ENCODE results near the gene ADAP1. TPM values are rescaled to one million over a fixed set of nuclear protein-coding genes. Genes with fewer than 3 reads are reported as not detected.

ADAP1 gene
- total RNA-seq, 1 experiment from 2014 or later = 34.0 TPM

DNA sequence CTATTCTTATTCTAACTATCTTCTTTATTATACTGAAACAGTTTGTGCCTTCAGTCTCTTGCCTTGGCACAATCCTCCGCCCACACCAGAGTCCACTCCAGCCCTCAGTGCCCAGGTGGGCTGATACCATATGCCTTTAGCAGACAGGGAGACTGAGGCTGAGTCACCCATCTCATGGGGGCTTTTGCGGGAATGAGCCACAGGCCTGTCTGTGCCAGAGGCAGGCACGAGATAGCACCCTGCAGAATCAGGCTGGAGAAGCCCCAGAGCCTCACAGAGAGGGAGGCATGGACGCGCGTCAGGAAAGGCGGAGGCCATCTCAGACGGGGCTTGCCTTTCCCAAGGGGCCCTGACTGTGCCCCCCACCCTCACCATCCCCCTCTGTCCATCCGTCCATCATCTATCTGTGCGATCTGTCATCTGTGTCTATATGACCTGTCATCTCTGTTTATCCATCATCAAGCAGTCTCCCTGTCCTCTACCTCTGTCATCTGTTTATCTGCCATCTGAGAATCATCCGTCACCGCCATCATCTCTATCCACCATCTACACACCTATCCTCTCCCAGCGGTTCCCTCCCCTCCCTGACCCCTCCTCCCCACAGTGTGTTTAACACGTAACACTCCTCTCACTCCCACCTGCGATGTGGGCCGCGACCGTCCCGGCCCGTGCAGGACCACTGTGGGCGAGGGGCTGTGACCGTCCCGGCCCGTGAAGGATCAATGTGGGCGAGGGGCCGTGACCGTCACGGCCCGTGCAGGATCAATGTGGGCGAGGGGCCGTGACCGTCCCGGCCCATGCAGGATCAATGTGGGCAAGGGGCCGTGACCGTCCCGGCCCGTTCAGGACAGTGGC is 7.3 kb upstream of the ADAP1 start:
- no peak overlapping the region for H3K4me2 ChIP-seq (ENCODE audit: low read length)
- H3K9ac ChIP-seq (ENCODE audit: low read length) = no peak overlapping the region
- H3K27ac ChIP-seq (ENCODE audit: low read depth, low read length) = no peak overlapping the region
- no peaks in the 10 kb centered on the region for H3K79me2 ChIP-seq (ENCODE audit: insufficient read depth, low read length)
- H4K20me1 ChIP-seq (ENCODE audit: insufficient read depth) = no peaks in the 10 kb centered on the region
- ATAC-seq (no peak), DNase-seq (ENCODE audit: low read depth, low spot score) (no peak)
- H3K36me3 ChIP-seq (ENCODE audit: control insufficient read depth in 1 of 2, insufficient read depth in 2 of 2, low read length in 2 of 2) = peaks cover 0 to 5% of the 10 kb centered on the region in 2 experiments; a peak in 1 of 4 replicates
- H3K27me3 ChIP-seq (ENCODE audit: insufficient read depth, low read length) = no peaks in the 10 kb centered on the region
- BruUV-seq (replicated peaks) = no TSS peak
- CTCF ChIA-PET = no interaction called here
- H3K9me3 ChIP-seq (ENCODE audit: control insufficient read depth in 1 of 2, insufficient read depth in 1 of 2, low read depth in 1 of 2, low read length in 2 of 2) = no peaks in the 10 kb centered on the region
- H3K4me1 ChIP-seq (ENCODE audit: control insufficient read depth in 1 of 2, insufficient read depth in 2 of 2, low read length in 2 of 2) = no peaks in the 10 kb centered on the region
- no peak overlapping the region for H2AFZ ChIP-seq (ENCODE audit: low read depth, low read length, poor library complexity, severe bottlenecking)
- RAD21 ChIA-PET (ENCODE audit: low non-redundant PET in 1 of 2, low total read pairs in 2 of 2, uncharacterized antibody in 2 of 2, unreplicated experiment in 2 of 2) = no interaction called here
- H3K4me3 ChIP-seq (replicated peaks in 1 of 2; ENCODE audit: low read depth in 1 of 2, low read length in 2 of 2) = no peak overlapping the region
- intact Hi-C loops (cut with micrococcal nuclease) = no loop called here
- POLR2A ChIA-PET = no interaction called here
- TF ChIP-seq POLR2A (IDR thresholded peaks at IDR 0.05; ENCODE audit: borderline replicate concordance, extremely low read depth, insufficient read depth, insufficient read length) (no peak), TCF7L2 (IDR thresholded peaks at IDR 0.05; ENCODE audit: borderline replicate concordance, extremely low read depth, insufficient read depth, insufficient read length) (no peak), EZH2phosphoT487 (IDR thresholded peaks at IDR 0.05; ENCODE audit: borderline replicate concordance) (no peak), EGR1 (IDR thresholded peaks at IDR 0.05; ENCODE audit: low read depth) (no peak), ELF1 (IDR thresholded peaks at IDR 0.05; ENCODE audit: borderline replicate concordance, low read depth) (no peak), JUND (IDR thresholded peaks at IDR 0.05) (no peak), ZFX (IDR thresholded peaks at IDR 0.05) (no peak), CEBPB (IDR thresholded peaks at IDR 0.05; ENCODE audit: low read depth) (no peak), SIN3A (IDR thresholded peaks at IDR 0.05; ENCODE audit: low read depth) (no peak), POLR2AphosphoS5 (IDR thresholded peaks at IDR 0.05; ENCODE audit: low read depth, low read length) (no peak), ZNF274 (IDR thresholded peaks at IDR 0.05; ENCODE audit: low read depth, low read length) (no peak), EZH2 (IDR thresholded peaks at IDR 0.05) (no peak), YY1 (IDR thresholded peaks at IDR 0.05; ENCODE audit: extremely low read depth, insufficient replicate concordance, low read depth, low read length) (no peak), CBX3 (IDR thresholded peaks at IDR 0.05; ENCODE audit: low read depth) (no peak)
- TF ChIP-seq, protein P1, sequence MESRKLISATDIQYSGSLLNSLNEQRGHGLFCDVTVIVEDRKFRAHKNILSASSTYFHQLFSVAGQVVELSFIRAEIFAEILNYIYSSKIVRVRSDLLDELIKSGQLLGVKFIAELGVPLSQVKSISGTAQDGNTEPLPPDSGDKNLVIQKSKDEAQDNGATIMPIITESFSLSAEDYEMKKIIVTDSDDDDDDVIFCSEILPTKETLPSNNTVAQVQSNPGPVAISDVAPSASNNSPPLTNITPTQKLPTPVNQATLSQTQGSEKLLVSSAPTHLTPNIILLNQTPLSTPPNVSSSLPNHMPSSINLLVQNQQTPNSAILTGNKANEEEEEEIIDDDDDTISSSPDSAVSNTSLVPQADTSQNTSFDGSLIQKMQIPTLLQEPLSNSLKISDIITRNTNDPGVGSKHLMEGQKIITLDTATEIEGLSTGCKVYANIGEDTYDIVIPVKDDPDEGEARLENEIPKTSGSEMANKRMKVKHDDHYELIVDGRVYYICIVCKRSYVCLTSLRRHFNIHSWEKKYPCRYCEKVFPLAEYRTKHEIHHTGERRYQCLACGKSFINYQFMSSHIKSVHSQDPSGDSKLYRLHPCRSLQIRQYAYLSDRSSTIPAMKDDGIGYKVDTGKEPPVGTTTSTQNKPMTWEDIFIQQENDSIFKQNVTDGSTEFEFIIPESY (IDR thresholded peaks at IDR 0.05; ENCODE audit: extremely low read depth, insufficient replicate concordance, low read length) = no peak
- TF ChIP-seq, protein P2, sequence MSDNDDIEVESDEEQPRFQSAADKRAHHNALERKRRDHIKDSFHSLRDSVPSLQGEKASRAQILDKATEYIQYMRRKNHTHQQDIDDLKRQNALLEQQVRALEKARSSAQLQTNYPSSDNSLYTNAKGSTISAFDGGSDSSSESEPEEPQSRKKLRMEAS (IDR thresholded peaks at IDR 0.05) = no peak
- TF ChIP-seq, protein P3, sequence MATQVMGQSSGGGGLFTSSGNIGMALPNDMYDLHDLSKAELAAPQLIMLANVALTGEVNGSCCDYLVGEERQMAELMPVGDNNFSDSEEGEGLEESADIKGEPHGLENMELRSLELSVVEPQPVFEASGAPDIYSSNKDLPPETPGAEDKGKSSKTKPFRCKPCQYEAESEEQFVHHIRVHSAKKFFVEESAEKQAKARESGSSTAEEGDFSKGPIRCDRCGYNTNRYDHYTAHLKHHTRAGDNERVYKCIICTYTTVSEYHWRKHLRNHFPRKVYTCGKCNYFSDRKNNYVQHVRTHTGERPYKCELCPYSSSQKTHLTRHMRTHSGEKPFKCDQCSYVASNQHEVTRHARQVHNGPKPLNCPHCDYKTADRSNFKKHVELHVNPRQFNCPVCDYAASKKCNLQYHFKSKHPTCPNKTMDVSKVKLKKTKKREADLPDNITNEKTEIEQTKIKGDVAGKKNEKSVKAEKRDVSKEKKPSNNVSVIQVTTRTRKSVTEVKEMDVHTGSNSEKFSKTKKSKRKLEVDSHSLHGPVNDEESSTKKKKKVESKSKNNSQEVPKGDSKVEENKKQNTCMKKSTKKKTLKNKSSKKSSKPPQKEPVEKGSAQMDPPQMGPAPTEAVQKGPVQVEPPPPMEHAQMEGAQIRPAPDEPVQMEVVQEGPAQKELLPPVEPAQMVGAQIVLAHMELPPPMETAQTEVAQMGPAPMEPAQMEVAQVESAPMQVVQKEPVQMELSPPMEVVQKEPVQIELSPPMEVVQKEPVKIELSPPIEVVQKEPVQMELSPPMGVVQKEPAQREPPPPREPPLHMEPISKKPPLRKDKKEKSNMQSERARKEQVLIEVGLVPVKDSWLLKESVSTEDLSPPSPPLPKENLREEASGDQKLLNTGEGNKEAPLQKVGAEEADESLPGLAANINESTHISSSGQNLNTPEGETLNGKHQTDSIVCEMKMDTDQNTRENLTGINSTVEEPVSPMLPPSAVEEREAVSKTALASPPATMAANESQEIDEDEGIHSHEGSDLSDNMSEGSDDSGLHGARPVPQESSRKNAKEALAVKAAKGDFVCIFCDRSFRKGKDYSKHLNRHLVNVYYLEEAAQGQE (IDR thresholded peaks at IDR 0.05; ENCODE audit: low read depth) = no peak
- TF ChIP-seq, protein P4, sequence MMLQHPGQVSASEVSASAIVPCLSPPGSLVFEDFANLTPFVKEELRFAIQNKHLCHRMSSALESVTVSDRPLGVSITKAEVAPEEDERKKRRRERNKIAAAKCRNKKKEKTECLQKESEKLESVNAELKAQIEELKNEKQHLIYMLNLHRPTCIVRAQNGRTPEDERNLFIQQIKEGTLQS (IDR thresholded peaks at IDR 0.05) = no peak
- H3K9me2 ChIP-seq (ENCODE audit: insufficient read depth) = no peaks in the 10 kb centered on the region
